ENCODE data around the gene FAM228B. TPM values are rescaled to one million over a fixed set of nuclear protein-coding genes. Genes with fewer than 3 reads are reported as not detected.

Gene FAM228B
- total and polyA plus RNA-seq, 9 of the 15 experiments (the other 6 are each of a cell fraction or from before 2014, with no cell fraction given): 1.1 to 3.7 (median 2.6) TPM

DNA sequence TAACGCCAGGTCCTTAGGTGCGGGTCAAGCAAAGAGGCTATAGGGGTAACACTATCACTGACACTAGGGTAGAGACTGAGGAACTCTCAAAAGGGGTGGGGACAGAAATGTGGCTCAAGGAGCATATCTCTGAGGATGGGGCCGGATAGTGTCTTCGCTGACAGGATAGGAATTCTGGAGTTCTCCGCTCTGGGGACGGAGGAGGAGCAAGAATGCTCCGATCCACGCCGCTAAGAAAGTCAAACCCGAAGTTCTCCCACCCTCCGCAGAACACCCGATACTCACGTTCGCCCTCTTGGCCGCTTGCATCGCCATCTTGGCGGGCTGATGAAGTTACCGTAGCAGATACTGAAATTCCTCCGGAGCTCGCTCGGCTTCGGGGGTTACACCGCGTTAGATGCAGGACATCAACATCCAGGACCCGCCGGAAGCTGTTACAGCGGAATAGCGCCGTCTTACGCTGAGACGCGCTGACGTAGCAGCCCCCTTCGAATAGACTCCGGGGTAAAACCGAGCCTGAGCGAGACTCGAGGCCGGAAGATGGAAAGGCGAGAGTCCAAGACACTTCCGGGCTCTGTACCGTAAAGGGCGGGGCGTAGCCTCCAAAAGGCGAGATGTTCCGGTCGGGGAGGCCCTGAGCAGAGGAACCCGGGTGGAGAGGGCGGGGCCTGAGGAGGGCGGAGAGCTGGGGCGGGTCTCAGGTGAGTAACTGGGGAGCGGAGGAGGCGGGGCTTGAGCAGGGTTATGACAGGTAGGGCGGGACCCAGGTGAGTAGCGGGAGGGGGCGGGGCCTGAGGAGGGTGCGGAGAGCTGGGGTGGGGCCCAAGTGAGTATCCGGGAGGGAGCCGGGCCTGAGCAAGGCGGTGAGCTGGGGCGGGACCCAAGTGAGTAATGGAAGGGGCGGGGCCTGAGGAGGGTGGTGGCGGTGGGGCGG lies 47.1 kb upstream of the FAM228B start, which contains the start of gene SF3B6 (continued):
- TF ChIP-seq, protein P1, sequence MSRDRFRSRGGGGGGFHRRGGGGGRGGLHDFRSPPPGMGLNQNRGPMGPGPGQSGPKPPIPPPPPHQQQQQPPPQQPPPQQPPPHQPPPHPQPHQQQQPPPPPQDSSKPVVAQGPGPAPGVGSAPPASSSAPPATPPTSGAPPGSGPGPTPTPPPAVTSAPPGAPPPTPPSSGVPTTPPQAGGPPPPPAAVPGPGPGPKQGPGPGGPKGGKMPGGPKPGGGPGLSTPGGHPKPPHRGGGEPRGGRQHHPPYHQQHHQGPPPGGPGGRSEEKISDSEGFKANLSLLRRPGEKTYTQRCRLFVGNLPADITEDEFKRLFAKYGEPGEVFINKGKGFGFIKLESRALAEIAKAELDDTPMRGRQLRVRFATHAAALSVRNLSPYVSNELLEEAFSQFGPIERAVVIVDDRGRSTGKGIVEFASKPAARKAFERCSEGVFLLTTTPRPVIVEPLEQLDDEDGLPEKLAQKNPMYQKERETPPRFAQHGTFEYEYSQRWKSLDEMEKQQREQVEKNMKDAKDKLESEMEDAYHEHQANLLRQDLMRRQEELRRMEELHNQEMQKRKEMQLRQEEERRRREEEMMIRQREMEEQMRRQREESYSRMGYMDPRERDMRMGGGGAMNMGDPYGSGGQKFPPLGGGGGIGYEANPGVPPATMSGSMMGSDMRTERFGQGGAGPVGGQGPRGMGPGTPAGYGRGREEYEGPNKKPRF (IDR thresholded peaks at IDR 0.05; ENCODE audit: low read depth, low read length): no peak
- TF ChIP-seq WHSC1 (IDR thresholded peaks at IDR 0.05; ENCODE audit: low read length): no peak
- TF ChIP-seq FOXJ2 (tag; IDR thresholded peaks at IDR 0.05): peak; percentile 74; the same call in 1 of the 2 replicates
- no peak for TF ChIP-seq ZNF165 (CRISPR knock-in tag; IDR thresholded peaks at IDR 0.05; ENCODE audit: borderline replicate concordance)
- TF ChIP-seq SRF (CRISPR knock-in tag; IDR thresholded peaks at IDR 0.05): peak; percentile 88 to 98; a peak in 3 of 4 replicates
- TF ChIP-seq EWSR1 (IDR thresholded peaks at IDR 0.05; ENCODE audit: borderline replicate concordance, low read depth, partially characterized antibody): no peak
- peak; percentile 93 for TF ChIP-seq SIN3B (IDR thresholded peaks at IDR 0.05; ENCODE audit: low read depth)
- 0 out of 2 replicates have a peak, but pooled peaks have one; percentile 3 for TF ChIP-seq SMC3 (conservative IDR thresholded peaks at IDR 0.05; ENCODE audit: insufficient read depth, low read depth, low read length)
- TF ChIP-seq ZNF232 (CRISPR knock-in tag; IDR thresholded peaks at IDR 0.05): 0 out of 2 replicates have a peak, but pooled peaks have one; percentile 74
- peak in 1 of 2 experiments; percentile 19 for TF ChIP-seq E2F6 (IDR thresholded peaks at IDR 0.05; ENCODE audit: borderline replicate concordance in 1 of 2, extremely low read depth in 1 of 2, insufficient read depth in 1 of 2, insufficient read length in 1 of 2, low read depth in 1 of 2, low read length in 1 of 2, poor library complexity in 1 of 2, severe bottlenecking in 1 of 2)
- TF ChIP-seq TAF7 (tag; IDR thresholded peaks at IDR 0.05): peak; percentile 90
- TF ChIP-seq, protein P2, sequence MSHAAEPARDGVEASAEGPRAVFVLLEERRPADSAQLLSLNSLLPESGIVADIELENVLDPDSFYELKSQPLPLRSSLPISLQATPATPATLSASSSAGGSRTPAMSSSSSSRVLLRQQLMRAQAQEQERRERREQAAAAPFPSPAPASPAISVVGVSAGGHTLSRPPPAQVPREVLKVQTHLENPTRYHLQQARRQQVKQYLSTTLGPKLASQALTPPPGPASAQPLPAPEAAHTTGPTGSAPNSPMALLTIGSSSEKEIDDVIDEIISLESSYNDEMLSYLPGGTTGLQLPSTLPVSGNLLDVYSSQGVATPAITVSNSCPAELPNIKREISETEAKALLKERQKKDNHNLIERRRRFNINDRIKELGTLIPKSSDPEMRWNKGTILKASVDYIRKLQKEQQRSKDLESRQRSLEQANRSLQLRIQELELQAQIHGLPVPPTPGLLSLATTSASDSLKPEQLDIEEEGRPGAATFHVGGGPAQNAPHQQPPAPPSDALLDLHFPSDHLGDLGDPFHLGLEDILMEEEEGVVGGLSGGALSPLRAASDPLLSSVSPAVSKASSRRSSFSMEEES (CRISPR knock-in tag; IDR thresholded peaks at IDR 0.05): no peak
- no peak for TF ChIP-seq SMARCB1 (IDR thresholded peaks at IDR 0.05; ENCODE audit: insufficient read length, low read depth)
- TF ChIP-seq KDM4B (IDR thresholded peaks at IDR 0.05; ENCODE audit: borderline replicate concordance in 2 of 2, low read depth in 1 of 2): peak in 1 of 2 experiments; percentile 96; a peak in 2 of 4 replicates
- TF ChIP-seq GABPB2 (CRISPR knock-in tag; conservative IDR thresholded peaks at IDR 0.05): no peak
- TF ChIP-seq PBX2 (CRISPR knock-in tag; IDR thresholded peaks at IDR 0.05; ENCODE audit: low read depth): no peak
- TF ChIP-seq PBX2 (tag; conservative IDR thresholded peaks at IDR 0.05; ENCODE audit: low read depth): peak; percentile 45; the same call in 1 of the 2 replicates
- no peak for TF ChIP-seq NELFE (IDR thresholded peaks at IDR 0.05; ENCODE audit: insufficient read depth, insufficient read length)
